ENCODE measurements around the gene HSD17B11. TPM values are rescaled to one million over a fixed set of nuclear protein-coding genes. Genes with fewer than 3 reads are reported as not detected.
A peak's percentile ranks its signal among the peaks of the same experiment; 100 is the strongest.
"Not testable (repeated sequence)": the region's sequence is repeated elsewhere in the genome, so short reads cannot be mapped to it uniquely, and the experiment has no call there.

HSD17B11 gene
- total RNA-seq, 1 donor from 2014 or later, result 10.3 TPM

DNA sequence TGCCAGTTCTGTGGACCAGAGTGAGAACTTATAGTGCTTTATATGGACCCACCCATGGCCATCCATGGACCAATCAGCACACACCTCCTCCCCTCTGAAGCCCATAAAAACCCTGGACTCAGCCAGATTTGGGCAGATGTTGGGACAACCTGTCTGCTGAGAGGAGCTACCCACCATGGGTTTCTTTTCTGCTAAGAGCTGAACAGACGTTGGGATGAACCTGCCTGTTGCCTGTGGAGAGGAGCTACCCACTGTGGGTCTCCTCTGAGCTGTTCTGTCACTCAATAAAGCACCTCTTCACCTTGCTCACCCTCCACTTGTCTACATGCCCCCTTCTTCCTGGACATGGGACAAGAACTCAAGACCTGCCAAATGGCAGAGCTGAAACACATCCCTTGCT, 9.0 kb upstream of the HSD17B11 start:
- no peak overlapping the region for H3K27ac Mint-ChIP-seq (ENCODE audit: unreplicated experiment)
- no peaks in the 10 kb centered on the region for H3K4me1 Mint-ChIP-seq (ENCODE audit: low read depth)
- TF ChIP-seq, protein P1, sequence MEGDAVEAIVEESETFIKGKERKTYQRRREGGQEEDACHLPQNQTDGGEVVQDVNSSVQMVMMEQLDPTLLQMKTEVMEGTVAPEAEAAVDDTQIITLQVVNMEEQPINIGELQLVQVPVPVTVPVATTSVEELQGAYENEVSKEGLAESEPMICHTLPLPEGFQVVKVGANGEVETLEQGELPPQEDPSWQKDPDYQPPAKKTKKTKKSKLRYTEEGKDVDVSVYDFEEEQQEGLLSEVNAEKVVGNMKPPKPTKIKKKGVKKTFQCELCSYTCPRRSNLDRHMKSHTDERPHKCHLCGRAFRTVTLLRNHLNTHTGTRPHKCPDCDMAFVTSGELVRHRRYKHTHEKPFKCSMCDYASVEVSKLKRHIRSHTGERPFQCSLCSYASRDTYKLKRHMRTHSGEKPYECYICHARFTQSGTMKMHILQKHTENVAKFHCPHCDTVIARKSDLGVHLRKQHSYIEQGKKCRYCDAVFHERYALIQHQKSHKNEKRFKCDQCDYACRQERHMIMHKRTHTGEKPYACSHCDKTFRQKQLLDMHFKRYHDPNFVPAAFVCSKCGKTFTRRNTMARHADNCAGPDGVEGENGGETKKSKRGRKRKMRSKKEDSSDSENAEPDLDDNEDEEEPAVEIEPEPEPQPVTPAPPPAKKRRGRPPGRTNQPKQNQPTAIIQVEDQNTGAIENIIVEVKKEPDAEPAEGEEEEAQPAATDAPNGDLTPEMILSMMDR (IDR thresholded peaks at IDR 0.05), result no peak
- H3K27me3 Mint-ChIP-seq (ENCODE audit: low read depth), result no peaks in the 10 kb centered on the region
- no peaks in the 10 kb centered on the region for H3K36me3 Mint-ChIP-seq (ENCODE audit: low read depth)
- peaks cover 12% of the 10 kb centered on the region for H3K9me3 Mint-ChIP-seq (ENCODE audit: low read depth)
- no peak overlapping the region for H3K4me3 Mint-ChIP-seq (ENCODE audit: unreplicated experiment)
- DNase-seq (ENCODE audit: low spot score), result no peak

- Mint-ChIP-seq H3K4me3 (ENCODE audit: unreplicated experiment) (no peak overlapping the region), H3K27ac (ENCODE audit: unreplicated experiment) (no peak overlapping the region), H3K4me1 (ENCODE audit: low read depth) (no peaks in the 10 kb centered on the region), H3K27me3 (ENCODE audit: low read depth) (no peaks in the 10 kb centered on the region), H3K36me3 (ENCODE audit: low read depth) (no peaks in the 10 kb centered on the region), H3K9me3 (ENCODE audit: low read depth) (peaks cover 12% of the 10 kb centered on the region)
- TF ChIP-seq, protein P1 (IDR thresholded peaks at IDR 0.05), result no peak
- DNase-seq (ENCODE audit: low spot score), result no peak
Observed at GRCh38 chr4:87399148-87399547, 8.2 kb upstream of the HSD17B11 start.

- H3K4me3 Mint-ChIP-seq (ENCODE audit: unreplicated experiment); H3K27ac Mint-ChIP-seq (ENCODE audit: unreplicated experiment); H3K36me3 Mint-ChIP-seq (ENCODE audit: low read depth); DNase-seq (ENCODE audit: low spot score); H3K9me3 Mint-ChIP-seq (ENCODE audit: low read depth); H3K27me3 Mint-ChIP-seq (ENCODE audit: low read depth); H3K4me1 Mint-ChIP-seq (ENCODE audit: low read depth): not testable (repeated sequence)
Observed at GRCh38 chr4:87395851-87396250, 4.9 kb upstream of the HSD17B11 start.

- not testable (repeated sequence) for H3K9me3 Mint-ChIP-seq (ENCODE audit: low read depth); H3K27ac Mint-ChIP-seq (ENCODE audit: unreplicated experiment); H3K4me3 Mint-ChIP-seq (ENCODE audit: unreplicated experiment); DNase-seq (ENCODE audit: low spot score); H3K27me3 Mint-ChIP-seq (ENCODE audit: low read depth); H3K36me3 Mint-ChIP-seq (ENCODE audit: low read depth)
- peaks cover 10% of the 10 kb centered on the region for H3K4me1 Mint-ChIP-seq (ENCODE audit: low read depth)
Observed at GRCh38 chr4:87395073-87395472, 4.1 kb upstream of the HSD17B11 start.

DNA sequence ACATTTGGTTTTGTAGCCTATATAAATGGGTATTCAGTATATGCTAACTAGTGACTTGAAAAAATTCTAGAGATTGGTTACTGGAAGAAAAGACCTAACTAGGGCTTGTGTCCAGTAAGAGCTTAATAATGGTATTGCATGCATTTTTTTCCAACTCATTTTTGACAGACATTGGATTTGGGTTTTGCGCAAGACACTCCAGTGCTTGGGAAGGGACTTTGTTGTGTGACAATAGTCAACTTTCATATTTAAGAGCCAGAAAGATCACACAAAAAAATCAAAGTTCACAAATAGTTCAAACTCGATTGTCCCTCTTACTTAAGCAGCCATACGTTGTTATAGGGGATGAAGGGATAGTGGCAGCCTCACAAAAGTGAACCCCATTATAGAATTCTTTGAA, 1.2 kb upstream of the HSD17B11 start:
- DNase-seq (ENCODE audit: low spot score), result no peak
- H3K27me3 Mint-ChIP-seq (ENCODE audit: low read depth), result no peaks in the 10 kb centered on the region
- peaks cover 5% of the 10 kb centered on the region for H3K9me3 Mint-ChIP-seq (ENCODE audit: low read depth)
- peaks cover 26% of the 10 kb centered on the region for H3K4me1 Mint-ChIP-seq (ENCODE audit: low read depth)
- no peak overlapping the region for H3K4me3 Mint-ChIP-seq (ENCODE audit: unreplicated experiment)
- H3K36me3 Mint-ChIP-seq (ENCODE audit: low read depth), result no peaks in the 10 kb centered on the region
- TF ChIP-seq, protein P1 (IDR thresholded peaks at IDR 0.05), result no peak
- no peak overlapping the region for H3K27ac Mint-ChIP-seq (ENCODE audit: unreplicated experiment)

GRCh38 chr4:87391576-87392054, 627 bp upstream of the HSD17B11 start:
- H3K27ac Mint-ChIP-seq (ENCODE audit: unreplicated experiment), result peak overlapping the region; percentile 93
- TF ChIP-seq, protein P1 (IDR thresholded peaks at IDR 0.05), result peak; percentile 21
- no peaks in the 10 kb centered on the region for H3K27me3 Mint-ChIP-seq (ENCODE audit: low read depth)
- no peak for DNase-seq (ENCODE audit: low spot score)
- peak overlapping the region; percentile 89 for H3K4me3 Mint-ChIP-seq (ENCODE audit: unreplicated experiment)
- no peaks in the 10 kb centered on the region for H3K36me3 Mint-ChIP-seq (ENCODE audit: low read depth)
- peaks cover 5% of the 10 kb centered on the region for H3K9me3 Mint-ChIP-seq (ENCODE audit: low read depth)
- H3K4me1 Mint-ChIP-seq (ENCODE audit: low read depth), result peaks cover 26% of the 10 kb centered on the region

Data from chondrocyte (in vitro differentiated cells).